CD4-positive, alpha-beta T cell treated with Interleukin-6 at 100 ng/mL for 8 hours (primary cell): ENCODE results near the gene NEDD4.
"Not testable (repeated sequence)": the region's sequence is repeated elsewhere in the genome, so short reads cannot be mapped to it uniquely, and the experiment has no call there.

Source experiments
- DNase-seq: peaks from one replicate; pipeline ENCODE4 v3.0.0-alpha.2; 2020; ENCODE audit warnings: mixed read lengths, low spot score

Gene NEDD4

GRCh38 chr15:56004281-56004680, 10.9 kb upstream of the NEDD4 start:
- not testable (repeated sequence) for DNase-seq

GRCh38 chr15:56003777-56004176, 10.4 kb upstream of the NEDD4 start:
- not testable (repeated sequence) for DNase-seq

GRCh38 chr15:56003277-56003676, 9.9 kb upstream of the NEDD4 start:
- DNase-seq: not testable (repeated sequence)

DNA sequence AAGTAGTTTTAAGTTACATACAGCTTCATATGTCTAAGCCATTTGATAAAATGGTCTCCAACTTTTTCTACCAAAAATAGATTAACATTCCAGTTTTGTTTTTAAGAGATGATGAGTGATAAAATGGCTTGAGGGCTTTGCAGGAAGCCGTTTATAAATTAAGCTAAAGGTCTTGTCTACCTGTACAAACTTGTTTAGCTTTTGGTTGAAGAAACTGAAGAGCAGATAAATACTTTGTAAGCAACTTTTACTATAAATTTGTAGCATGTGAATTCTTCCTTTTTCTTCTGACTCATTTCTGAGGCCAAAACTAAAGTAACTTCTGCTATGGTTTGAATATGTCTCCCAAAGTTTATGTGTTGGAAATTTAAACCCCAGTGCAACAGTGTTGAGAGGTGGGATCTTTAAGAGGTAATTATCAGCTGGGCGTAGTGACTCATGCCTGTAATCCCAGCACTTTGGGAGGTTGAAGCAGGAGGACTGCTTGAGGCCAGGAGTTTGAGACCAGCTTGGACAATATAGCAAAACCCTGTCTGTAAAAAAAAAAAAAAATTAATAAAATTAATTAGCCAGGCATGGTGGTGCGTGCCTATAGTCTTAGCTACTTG, 8.2 kb upstream of the NEDD4 start:
- no peak for DNase-seq

GRCh38 chr15:55999658-56000057, 6.2 kb upstream of the NEDD4 start:
- no peak for DNase-seq

- no peak for DNase-seq
Observed at GRCh38 chr15:55998478-55998877, 5.1 kb upstream of the NEDD4 start.

DNA sequence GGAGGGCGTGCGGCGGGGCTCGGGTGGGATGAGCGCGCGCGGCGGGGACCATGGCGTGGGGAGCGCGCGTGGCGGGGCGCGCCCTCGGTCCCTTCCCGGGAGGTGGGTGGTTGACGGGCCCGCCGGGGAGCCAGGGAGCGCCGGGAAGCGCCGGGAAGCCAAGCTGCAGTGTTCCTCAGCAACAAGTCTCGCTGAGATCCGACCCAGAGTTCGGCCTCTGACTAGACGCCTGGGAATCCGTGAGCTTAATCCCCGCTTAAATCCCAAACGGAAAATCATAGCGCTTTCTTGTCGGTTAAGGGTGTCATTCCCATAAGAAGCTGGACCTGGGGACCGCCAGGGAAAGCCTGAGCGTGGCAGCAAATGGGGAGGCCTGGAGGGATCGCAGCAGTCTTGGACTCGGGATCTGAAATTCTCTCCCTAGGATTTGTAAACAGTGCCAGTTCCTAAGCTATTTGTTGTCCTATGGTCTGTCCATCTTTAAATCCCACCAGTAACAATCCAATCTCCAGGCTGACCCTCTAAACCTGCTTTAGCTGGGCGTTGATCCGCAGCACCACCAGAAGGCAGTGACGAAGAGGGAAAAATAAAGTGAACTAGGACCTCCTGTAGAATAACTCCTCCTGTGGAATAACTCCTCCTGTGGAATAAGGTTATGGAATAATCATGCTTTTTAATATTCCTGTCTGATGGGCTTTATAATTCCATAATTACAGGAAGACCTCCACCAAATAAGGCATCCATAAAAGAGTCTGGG, 570 bp upstream of the NEDD4 start:
- DNase-seq: no peak

DNA sequence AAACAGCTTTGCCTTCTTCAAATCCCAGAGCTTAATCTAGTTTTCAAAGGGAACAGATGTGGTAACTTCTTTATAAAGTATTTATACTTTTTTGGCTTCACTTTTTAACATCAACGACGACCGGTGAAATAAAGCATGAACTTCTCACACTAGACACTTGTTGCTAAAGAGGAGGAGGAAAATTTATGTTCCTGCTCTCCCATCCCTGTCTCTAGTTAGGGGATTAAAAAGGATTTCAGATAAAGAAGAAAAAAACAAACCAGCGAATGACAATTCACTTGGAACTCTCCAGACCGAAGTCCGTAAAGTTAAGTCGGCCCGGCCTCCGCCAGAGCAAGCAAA, 672 bp downstream of the NEDD4 start:
- DNase-seq: no peak

DNA sequence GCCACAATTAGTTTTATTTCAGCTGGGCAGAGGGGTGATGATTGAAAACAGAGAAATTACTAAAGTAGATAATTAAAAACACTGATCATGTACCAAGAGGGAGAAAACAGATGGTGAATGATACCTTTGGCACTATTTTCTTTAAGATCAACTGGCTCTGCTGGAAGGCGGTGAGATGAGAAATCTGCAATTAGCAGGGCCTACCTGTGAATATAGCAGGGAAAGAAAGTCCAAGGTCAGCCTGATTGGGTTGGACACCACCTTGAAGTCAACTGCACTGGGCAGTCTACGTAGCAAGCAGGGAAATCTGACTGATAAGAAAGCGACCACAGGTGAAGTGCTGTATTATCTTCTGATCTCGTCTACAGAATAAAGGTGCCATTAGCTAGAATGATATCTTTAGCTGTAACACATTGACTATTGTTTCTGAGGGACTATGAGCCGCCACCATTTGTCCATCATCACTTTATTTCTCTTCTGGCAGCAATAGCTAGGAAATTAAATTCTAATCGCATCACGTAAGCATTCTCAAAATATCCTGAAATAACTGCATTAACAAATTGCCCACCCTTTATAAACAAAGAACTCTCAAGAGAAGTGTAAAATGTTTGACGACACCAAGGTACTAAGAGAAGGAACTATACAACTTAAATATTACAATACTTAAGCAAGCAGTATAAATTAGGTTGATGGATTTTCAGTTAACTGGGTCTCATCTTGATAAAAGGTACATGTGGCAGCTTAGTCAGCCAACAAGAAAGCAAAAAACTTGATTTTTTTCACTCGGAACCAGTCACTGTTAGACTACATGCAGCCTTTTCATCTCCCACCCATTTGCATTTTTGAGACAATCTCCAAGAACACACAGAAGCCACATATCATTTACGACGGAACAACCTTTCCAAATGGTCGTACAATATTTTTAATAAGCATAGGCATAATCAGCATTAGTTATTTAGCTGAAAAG, 1.3 kb downstream of the NEDD4 start:
- no peak for DNase-seq

DNA sequence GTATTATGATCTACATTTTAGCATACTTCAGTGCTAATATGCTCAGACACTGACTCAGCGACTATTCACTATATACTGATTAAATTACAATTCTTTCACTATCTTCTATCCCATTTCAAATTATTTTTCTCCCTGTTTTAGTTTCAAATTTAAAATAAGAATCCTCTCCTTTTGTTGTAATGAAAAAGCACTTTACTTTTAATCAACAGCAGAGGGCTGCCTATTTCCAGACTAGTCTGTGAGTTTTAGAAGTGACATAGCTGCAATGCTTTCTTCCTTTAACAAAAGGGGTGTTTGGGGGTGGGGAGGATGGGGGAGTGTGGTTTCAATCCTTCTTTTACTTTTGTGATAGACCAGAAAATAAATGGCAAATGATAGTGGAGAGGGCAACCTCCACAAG, 2.4 kb downstream of the NEDD4 start:
- DNase-seq: no peak

- no peak for DNase-seq
Observed at GRCh38 chr15:55990516-55990915, 2.9 kb downstream of the NEDD4 start.

DNA sequence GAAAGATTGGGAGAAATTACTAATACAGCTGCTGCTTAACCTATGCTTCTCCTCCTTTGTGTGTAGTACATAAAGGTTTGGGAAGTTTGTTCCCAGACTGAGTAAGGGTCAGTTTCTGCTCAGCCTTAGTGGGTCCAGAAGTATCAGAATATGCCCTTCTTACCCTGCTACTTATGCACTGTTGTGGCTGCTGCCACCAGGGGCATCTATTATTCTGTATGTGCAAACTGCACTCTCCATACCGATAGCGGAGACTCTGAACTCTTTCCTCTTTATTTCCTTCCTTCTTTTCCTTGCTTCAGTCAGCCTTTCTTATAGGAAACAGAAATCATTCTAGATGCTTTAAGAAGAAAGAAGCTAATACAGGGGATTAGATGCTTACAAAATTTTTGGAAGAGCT, 4.0 kb downstream of the NEDD4 start:
- no peak for DNase-seq

DNA sequence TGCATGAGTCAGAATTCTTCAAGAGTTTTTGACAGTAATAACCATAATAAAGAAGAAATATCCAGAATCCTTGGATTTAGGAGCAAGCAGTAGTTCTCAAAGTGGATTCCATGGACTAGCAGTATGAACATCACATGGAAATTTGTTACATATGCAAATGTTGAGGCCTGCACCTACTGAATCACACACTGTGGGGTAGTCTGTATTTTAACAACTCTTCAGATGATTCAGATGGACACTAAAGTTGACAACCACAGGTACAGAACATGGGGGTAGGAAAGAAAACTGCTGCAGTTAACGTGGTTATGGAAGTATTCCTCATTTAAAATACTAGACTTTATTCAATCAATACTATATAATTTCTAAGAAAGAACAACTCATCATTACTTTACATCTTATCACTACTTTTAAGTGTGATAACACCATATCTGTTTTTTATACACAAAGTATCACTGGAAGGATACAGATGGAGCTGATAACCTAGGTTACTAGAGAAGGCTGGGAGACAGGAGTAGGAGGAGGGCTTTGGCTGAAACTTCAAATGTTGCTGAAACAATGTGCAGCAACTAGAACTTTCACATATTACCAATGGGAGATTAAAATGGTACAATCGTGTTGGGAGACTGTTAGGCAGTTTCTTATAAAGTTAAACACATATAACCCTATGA, 11.7 kb downstream of the NEDD4 start:
- no peak for DNase-seq

- no peak for DNase-seq
Observed at GRCh38 chr15:55980511-55980910, 12.9 kb downstream of the NEDD4 start.

DNA sequence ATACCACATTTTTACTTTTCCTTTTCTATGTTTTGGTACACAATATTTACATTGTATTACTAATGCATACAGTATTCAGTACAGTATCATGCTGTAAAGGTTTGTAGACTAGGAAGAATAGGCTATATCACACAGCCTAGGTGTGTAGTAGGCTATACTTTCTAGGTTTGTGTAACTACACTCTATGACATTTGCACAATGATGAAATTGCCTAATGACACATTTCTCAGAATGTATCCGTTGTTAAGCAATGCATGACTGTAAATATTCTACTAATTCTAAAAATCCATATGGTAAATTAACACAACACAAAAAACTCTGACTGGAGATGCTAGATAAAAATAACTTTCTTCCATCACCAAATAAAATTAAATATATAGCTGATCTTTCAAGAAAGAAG, 16.2 kb downstream of the NEDD4 start:
- no peak for DNase-seq

DNA sequence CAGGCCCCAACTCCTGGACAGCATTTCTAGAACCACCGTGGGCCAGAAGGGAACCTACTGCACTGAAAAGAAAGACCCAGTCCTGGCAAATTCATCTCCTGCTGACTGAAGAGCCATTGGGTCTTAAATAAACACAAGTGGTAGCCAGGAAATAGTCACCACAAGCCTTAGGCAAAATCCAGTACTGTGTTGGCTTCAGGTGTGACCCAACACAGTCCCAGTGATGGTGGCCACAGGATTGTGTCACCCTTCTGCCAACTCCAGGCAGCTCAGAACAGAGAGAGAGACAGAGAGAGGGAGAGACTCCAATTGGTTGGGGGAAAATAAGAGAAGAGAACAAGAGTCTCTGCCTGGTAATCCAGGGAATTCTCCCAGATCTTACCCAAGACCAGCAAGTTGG, 23.1 kb downstream of the NEDD4 start:
- no peak for DNase-seq

DNA sequence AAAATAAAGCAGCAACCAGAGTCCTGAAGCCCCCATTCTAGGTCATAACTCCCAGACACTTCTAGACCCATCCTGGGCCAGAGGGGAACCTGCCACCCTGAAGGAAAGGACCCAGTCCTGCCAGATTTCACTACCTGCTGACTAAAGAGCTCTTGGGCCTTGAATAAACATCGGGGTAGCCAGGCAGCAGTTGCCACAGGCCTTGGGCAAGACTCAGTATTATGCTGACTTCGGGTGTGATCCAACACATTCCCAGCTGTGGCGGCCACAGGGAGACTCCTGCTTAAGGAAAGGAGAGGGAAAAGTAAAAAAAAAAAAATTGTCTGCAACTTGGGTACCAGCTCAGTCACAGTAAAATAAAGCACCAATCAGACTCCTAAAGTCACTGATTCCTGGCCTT, 23.8 kb downstream of the NEDD4 start:
- DNase-seq: no peak

DNA sequence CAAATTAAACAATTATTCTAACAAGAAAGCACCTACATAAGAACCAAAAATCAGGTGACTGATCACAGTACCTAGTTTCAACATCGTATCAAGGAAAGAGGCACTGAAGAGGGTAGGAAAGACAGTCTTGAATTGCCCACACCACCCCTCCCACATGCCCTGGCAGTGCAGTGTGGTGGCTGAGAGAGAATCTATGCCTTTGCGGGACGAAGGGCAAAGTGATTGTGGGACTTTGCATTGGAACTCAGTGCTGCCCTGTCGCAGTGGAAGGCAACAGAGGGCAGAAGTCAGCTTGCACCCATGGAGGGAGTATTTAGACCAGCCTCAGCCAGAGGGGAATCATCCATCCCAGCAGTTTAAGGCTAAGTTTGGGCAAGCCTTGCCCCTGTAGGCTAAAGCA, 24.5 kb downstream of the NEDD4 start:
- DNase-seq: no peak

- DNase-seq: no peak
Observed at GRCh38 chr15:55965091-55965490, 28.3 kb downstream of the NEDD4 start.

DNA sequence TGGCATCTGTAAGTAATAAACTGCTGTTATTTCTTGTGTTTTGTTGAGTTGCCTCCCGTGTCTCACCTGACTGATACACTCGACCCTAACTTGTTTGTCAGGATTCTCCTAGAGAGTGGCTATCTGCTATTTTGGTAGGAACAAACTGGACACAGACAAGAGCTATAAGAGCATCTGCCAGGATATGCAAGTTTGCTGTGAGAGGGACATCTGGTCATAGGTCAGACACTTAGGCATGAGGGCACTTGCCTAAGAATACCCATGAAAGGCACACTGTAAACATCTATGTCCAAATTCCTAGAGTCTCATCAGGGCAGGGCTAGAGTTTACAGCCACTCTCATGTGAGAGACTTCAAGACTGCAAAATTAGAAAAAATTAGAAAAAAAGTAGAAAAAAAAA, 32.5 kb downstream of the NEDD4 start:
- no peak for DNase-seq

GRCh38 chr15:55959744-55960447, 33.5 kb downstream of the NEDD4 start:
- no peak for DNase-seq

DNA sequence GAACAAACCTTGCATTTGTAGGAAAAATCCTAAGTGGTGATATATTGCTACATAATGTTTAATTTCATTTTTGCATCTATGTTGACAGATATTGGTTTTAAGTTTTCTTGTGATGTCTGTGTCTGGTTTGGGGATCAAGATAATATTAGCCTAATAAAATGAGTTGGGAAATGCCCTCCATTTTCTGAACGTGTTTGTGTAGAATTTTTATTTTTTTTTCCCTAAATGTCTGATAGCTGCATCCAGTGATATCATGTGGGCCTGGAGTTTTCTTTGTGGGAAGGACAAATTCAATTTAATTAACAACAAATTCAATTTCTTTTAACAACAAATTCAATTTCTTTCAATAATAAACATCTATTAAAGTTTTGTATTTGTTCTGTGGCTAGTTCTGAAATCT, 35.1 kb downstream of the NEDD4 start:
- no peak for DNase-seq
